ENCODE data around the gene STX10. TPM values are rescaled to one million over a fixed set of nuclear protein-coding genes. Genes with fewer than 3 reads are reported as not detected.
A peak's percentile ranks its signal among the peaks of the same experiment; 100 is the strongest.

The STX10 gene
- total and polyA plus RNA-seq, 10 donors = 43.8 to 98.0 (median 67.6) TPM

DNA sequence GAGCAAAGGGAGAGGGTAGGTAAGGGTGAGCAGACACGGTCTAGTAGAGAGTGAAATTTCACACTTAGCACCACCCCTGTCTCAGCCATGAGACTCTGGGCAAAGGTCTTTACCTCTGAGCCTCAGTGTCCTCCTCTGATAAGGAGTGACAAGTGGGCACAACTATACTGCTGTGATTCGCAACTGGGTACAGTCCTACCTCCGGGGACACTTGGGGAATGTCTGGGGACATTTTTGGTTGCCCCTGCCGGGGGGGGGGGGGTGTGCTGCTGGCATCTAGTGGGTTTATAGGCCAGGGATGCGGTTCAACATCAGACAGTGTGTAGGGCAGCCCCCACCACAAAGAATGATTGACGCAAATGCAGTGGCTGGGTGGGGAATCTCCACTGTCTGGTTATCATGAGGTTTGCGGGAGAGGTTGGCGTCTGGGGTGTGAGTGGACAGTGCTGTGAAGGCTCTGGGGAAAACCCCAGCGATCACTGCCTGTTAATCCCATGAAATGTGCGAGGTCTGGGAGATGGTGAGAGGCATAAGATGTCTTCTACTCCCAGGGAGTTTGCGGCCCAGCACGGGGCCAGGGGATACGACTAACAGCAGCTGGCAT is 27.8 kb downstream of the STX10 start:
- WGBS, 5 donors = 69 to 89% (median 80%) methylated on average over 13 of the region's 13 CpGs
- no peak for TF ChIP-seq POLR2A (IDR thresholded peaks at IDR 0.05)
- TF ChIP-seq POLR2AphosphoS5 (IDR thresholded peaks at IDR 0.05) = no peak
- TF ChIP-seq, protein P1, sequence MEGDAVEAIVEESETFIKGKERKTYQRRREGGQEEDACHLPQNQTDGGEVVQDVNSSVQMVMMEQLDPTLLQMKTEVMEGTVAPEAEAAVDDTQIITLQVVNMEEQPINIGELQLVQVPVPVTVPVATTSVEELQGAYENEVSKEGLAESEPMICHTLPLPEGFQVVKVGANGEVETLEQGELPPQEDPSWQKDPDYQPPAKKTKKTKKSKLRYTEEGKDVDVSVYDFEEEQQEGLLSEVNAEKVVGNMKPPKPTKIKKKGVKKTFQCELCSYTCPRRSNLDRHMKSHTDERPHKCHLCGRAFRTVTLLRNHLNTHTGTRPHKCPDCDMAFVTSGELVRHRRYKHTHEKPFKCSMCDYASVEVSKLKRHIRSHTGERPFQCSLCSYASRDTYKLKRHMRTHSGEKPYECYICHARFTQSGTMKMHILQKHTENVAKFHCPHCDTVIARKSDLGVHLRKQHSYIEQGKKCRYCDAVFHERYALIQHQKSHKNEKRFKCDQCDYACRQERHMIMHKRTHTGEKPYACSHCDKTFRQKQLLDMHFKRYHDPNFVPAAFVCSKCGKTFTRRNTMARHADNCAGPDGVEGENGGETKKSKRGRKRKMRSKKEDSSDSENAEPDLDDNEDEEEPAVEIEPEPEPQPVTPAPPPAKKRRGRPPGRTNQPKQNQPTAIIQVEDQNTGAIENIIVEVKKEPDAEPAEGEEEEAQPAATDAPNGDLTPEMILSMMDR (IDR thresholded peaks at IDR 0.05 in 8 of 11, conservative IDR thresholded peaks at IDR 0.05 in 3 of 11) = no peak
- H3K4me3 ChIP-seq = no peak overlapping the region
- H3K4me1 ChIP-seq = peaks cover 11 to 54% (median 38%) of the 10 kb centered on the region in 6 donors
- H3K27ac ChIP-seq = no peak overlapping the region
- no peaks in the 10 kb centered on the region for H3K27me3 ChIP-seq (replicated peaks in 1 of 7)
- no peaks in the 10 kb centered on the region for H3K9me3 ChIP-seq
- no peak for DNase-seq
- peaks cover 0 to 39% (median 2%) of the 10 kb centered on the region in 6 donors for H3K36me3 ChIP-seq
- intact Hi-C loops (cut with DNase I; ENCODE audit: low total_unique reads) = no loop called here

DNA sequence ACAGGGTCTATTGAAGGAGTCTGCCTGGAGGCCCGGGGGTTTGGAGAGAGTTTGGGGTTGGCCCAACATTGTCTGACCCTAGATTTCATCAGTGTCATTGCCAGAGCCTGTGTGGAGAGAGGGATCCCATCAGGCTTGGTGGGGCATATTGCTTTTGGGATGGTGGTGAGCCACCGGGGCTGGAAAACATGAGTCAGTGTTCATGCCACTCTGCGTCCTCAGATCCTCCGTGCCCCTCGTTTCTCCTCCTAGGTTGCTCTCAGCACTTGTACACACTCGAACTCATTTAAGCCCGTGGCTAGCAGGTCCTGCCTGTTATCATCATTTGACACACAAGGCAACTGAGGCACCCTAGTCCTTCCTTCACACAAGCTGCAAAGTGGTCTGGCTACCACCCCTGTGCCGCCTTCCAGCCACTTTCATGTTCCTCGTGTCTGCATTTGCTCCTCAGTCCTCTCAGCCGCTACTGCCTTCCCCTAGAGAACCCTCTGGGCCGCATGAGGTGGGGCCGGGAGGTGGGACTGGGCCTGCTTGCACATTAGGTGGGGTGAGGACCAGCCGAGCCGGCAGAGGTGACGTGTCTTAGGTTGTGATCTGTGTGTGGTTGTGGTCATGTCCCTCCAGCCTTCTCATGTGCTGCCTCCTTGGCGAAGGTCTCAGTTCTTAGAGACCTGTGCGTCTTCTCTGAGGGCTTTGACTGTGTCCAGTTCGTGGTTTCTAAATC is 28.5 kb downstream of the STX10 start:
- DNase-seq = no peak
- intact Hi-C loops (cut with DNase I; ENCODE audit: low total_unique reads) = no loop called here
- H3K9me3 ChIP-seq = no peaks in the 10 kb centered on the region
- no peaks in the 10 kb centered on the region for H3K27me3 ChIP-seq (replicated peaks in 1 of 7)
- H3K4me1 ChIP-seq = peaks cover 11 to 61% (median 45%) of the 10 kb centered on the region in 6 donors
- WGBS, 5 donors = 76 to 90% (median 77%) methylated on average over 17 to 18 of the region's 18 CpGs
- H3K4me3 ChIP-seq = no peak overlapping the region
- TF ChIP-seq, protein P1 (IDR thresholded peaks at IDR 0.05 in 8 of 11, conservative IDR thresholded peaks at IDR 0.05 in 3 of 11) = no peak
- TF ChIP-seq POLR2A (IDR thresholded peaks at IDR 0.05) (no peak), POLR2AphosphoS5 (IDR thresholded peaks at IDR 0.05) (no peak)
- peaks cover 0 to 37% (median 2%) of the 10 kb centered on the region in 6 donors for H3K36me3 ChIP-seq
- H3K27ac ChIP-seq = no peak overlapping the region

DNA sequence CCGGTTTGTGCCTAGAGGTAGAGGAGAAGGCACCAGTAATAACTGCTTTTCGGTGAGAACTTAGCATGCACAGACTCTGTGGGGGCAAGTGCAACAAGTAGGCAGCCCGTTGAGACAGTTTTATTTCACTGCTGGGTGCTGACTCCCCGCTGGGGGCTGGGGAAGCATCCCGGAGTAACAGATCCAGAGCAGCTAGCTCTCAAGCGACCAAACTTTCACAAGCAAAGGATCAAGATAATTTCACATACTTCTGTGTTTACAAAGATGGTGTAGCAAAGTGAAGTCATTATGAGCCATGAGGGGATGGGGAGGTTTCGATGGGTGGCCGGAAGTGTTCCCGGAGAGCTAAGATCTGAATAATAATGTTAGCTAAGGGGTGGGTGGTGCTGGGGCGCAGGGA is 29.4 kb downstream of the STX10 start:
- Histone ChIP-seq H3K27me3 (replicated peaks in 1 of 7) (no peaks in the 10 kb centered on the region), H3K27ac (peak overlapping the region in 1 of 8 donors; percentile 4), H3K4me1 (peaks cover 14 to 68% (median 51%) of the 10 kb centered on the region in 6 donors), H3K9me3 (no peaks in the 10 kb centered on the region), H3K36me3 (peaks cover 0 to 28% (median 2%) of the 10 kb centered on the region in 6 donors), H3K4me3 (no peak overlapping the region)
- 66 to 89% (median 84%) methylated on average over 9 to 10 of the region's 10 CpGs for WGBS, 5 donors
- intact Hi-C loops (cut with DNase I; ENCODE audit: low total_unique reads) = no loop called here
- TF ChIP-seq POLR2A (IDR thresholded peaks at IDR 0.05) = no peak
- no peak for TF ChIP-seq POLR2AphosphoS5 (IDR thresholded peaks at IDR 0.05)
- TF ChIP-seq, protein P1 (IDR thresholded peaks at IDR 0.05 in 8 of 11, conservative IDR thresholded peaks at IDR 0.05 in 3 of 11) = no peak
- DNase-seq = no peak

DNA sequence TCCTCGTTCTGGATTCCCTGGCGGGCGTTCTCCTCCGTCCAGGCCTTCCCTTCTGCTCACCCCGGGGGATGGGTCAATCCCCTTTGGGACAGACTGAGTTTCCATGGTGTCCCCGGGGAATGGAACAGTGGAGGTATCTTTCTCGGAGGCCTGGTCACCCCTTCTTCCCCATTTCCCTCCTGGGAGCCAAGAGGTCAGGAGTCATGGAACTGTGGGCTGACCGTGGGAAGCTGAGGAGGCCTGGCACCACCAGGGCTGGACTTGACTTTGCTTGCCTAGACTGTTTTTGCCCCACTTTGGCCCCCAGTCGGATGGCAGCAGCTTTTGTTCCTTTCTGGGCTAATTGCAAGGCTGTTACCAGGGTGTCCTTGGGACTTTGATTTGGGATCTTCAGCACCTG is 30.1 kb downstream of the STX10 start:
- no peak for DNase-seq
- TF ChIP-seq POLR2AphosphoS5 (IDR thresholded peaks at IDR 0.05) (no peak), POLR2A (IDR thresholded peaks at IDR 0.05) (no peak)
- TF ChIP-seq, protein P1 (IDR thresholded peaks at IDR 0.05 in 8 of 11, conservative IDR thresholded peaks at IDR 0.05 in 3 of 11) = no peak

More for the DNA sequence above, 30.1 kb downstream of the STX10 start:
- 74 to 86% (median 80%) methylated on average over 9 of the region's 9 CpGs for WGBS, 5 donors
- intact Hi-C loops (cut with DNase I; ENCODE audit: low total_unique reads) = no loop called here
- no peaks in the 10 kb centered on the region for H3K27me3 ChIP-seq (replicated peaks in 1 of 7)
- peaks cover 22 to 76% (median 58%) of the 10 kb centered on the region in 6 donors for H3K4me1 ChIP-seq
- H3K27ac ChIP-seq = peak overlapping the region in 1 of 8 donors; percentile 86
- no peaks in the 10 kb centered on the region for H3K9me3 ChIP-seq
- peak overlapping the region in 2 of 8 donors; percentile 81 to 100 for H3K4me3 ChIP-seq
- peaks cover 0 to 29% (median 2%) of the 10 kb centered on the region in 6 donors for H3K36me3 ChIP-seq
